Measurements from ENCODE around the gene SLCO3A1.

GRCh38 chr15:91997163-91997562 is 143.7 kb downstream of the SLCO3A1 start:
- no peak for TF ChIP-seq CTCF (IDR thresholded peaks at IDR 0.05)
- no peak for TF ChIP-seq TP53 (CRISPR knock-in tag; IDR thresholded peaks at IDR 0.05)
- TF ChIP-seq MLX (CRISPR knock-in tag; IDR thresholded peaks at IDR 0.05), result no peak
